ENCODE results near the gene ANKLE1.

DNA sequence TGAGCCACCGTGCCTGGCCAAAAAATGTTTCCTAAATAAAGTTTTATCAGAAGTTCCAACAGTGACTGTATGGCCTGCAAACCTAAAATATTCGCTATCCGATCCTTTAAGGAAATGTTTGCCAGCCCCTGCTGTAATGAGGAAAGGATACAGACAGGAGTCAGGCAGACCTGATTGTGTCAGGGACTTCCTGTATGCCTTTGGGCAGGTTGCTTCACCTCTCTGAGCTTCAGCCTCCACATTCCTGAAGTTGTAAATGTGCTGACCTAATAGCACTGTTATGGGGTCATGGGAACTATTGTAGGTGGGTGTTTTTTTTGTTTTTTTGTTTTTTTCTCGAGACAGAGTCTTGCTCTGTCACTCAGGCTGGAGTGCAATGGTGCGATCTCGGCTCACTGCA, 15.3 kb downstream of the ANKLE1 start:
- TF ChIP-seq POLR2A (IDR thresholded peaks at IDR 0.05): no peak
- TF ChIP-seq, protein P1, sequence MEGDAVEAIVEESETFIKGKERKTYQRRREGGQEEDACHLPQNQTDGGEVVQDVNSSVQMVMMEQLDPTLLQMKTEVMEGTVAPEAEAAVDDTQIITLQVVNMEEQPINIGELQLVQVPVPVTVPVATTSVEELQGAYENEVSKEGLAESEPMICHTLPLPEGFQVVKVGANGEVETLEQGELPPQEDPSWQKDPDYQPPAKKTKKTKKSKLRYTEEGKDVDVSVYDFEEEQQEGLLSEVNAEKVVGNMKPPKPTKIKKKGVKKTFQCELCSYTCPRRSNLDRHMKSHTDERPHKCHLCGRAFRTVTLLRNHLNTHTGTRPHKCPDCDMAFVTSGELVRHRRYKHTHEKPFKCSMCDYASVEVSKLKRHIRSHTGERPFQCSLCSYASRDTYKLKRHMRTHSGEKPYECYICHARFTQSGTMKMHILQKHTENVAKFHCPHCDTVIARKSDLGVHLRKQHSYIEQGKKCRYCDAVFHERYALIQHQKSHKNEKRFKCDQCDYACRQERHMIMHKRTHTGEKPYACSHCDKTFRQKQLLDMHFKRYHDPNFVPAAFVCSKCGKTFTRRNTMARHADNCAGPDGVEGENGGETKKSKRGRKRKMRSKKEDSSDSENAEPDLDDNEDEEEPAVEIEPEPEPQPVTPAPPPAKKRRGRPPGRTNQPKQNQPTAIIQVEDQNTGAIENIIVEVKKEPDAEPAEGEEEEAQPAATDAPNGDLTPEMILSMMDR (IDR thresholded peaks at IDR 0.05): no peak

Data from tibial nerve (tissue), 3 donors.